Panc1 (cell line): ENCODE results near the gene SSBP3.
"Not testable (repeated sequence)": the region's sequence is repeated elsewhere in the genome, so short reads cannot be mapped to it uniquely, and the experiment has no call there.

ENCODE experiments used
- CTCF ChIP-seq: fragments of 450-650 bp; IDR thresholded peaks from 2 replicates; pipeline ENCODE4 v1.5.1; 2017; ENCODE audit warnings: mild to moderate bottlenecking
- POLR2AphosphoS5 ChIP-seq: IDR thresholded peaks from 2 replicates; pipeline ENCODE4 v1.6.1; 2012; ENCODE audit warnings: mild to moderate bottlenecking, low read depth, low read length, moderate library complexity
- REST ChIP-seq, 2 experiments: IDR thresholded peaks; 2 replicates each; pipeline ENCODE4 v1.6.1; 2011 to 2012; ENCODE audit warnings: low read depth in 2 of 2, control low read depth in 1 of 2, low read length in 1 of 2, mild to moderate bottlenecking in 1 of 2, moderate library complexity in 1 of 2; ENCODE audit not compliant: insufficient read depth in 1 of 2
- SIN3A ChIP-seq: IDR thresholded peaks from 2 replicates; pipeline ENCODE4 v1.6.1; 2012; ENCODE audit warnings: low read depth, mild to moderate bottlenecking, low read length, moderate library complexity, borderline replicate concordance; ENCODE audit not compliant: insufficient read depth
- TCF7L2 ChIP-seq: IDR thresholded peaks from 2 replicates; pipeline ENCODE4 v1.6.1; 2011; ENCODE audit warnings: mild to moderate bottlenecking, low read depth, low read length, inconsistent platforms

- TF ChIP-seq CTCF; REST (IDR thresholded peaks at IDR 0.05; ENCODE audit: insufficient read depth in 1 of 2, low read depth in 2 of 2, low read length in 1 of 2); POLR2AphosphoS5; TCF7L2; SIN3A: not testable (repeated sequence)
These were observed 16.6 kb downstream of the SSBP3 start for GRCh38 chr1:54389608-54390007.
